ENCODE measurements around the gene RABEP1.

- TF ChIP-seq, protein P1, sequence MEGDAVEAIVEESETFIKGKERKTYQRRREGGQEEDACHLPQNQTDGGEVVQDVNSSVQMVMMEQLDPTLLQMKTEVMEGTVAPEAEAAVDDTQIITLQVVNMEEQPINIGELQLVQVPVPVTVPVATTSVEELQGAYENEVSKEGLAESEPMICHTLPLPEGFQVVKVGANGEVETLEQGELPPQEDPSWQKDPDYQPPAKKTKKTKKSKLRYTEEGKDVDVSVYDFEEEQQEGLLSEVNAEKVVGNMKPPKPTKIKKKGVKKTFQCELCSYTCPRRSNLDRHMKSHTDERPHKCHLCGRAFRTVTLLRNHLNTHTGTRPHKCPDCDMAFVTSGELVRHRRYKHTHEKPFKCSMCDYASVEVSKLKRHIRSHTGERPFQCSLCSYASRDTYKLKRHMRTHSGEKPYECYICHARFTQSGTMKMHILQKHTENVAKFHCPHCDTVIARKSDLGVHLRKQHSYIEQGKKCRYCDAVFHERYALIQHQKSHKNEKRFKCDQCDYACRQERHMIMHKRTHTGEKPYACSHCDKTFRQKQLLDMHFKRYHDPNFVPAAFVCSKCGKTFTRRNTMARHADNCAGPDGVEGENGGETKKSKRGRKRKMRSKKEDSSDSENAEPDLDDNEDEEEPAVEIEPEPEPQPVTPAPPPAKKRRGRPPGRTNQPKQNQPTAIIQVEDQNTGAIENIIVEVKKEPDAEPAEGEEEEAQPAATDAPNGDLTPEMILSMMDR (conservative IDR thresholded peaks at IDR 0.05; ENCODE audit: low read depth, low read length): no peak
- no peak for TF ChIP-seq EZH2 (IDR thresholded peaks at IDR 0.05; ENCODE audit: borderline replicate concordance, low read depth, low read length, poor library complexity, severe bottlenecking)
These were observed 98.5 kb downstream of the RABEP1 start for GRCh38 chr17:5380491-5381135.

All from A673 (cell line).